ENCODE data around the gene GPC6. TPM values are rescaled to one million over a fixed set of nuclear protein-coding genes. Genes with fewer than 3 reads are reported as not detected.

The GPC6 gene
- total RNA-seq, 2 experiments from 2014 or later = not detected

DNA sequence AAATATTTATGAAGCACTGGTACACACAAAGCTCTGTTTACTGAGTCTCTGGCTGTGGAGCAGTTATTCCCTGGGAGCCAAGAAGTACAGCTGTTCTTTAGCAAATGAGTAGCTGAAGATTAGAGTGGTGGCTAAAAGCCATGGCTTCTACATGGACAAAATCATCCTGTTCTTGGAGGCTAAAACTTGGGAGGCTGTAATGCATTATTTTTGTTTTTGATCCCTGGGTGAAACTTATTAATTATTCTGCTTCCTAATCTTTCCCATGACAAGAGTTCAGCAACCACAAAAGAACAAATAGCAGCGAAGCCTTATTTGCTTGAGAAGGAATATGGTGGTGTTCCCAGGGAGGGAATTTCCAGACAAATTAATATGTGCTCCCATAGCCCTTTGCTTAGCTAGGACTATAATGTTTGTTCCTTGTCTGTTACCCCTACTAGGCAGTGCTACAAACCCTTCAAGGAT is 1143.4 kb downstream of the GPC6 start:
- no peak for TF ChIP-seq EZH2phosphoT487 (IDR thresholded peaks at IDR 0.05; ENCODE audit: borderline replicate concordance, low read depth, low read length)
- TF ChIP-seq, protein P1, sequence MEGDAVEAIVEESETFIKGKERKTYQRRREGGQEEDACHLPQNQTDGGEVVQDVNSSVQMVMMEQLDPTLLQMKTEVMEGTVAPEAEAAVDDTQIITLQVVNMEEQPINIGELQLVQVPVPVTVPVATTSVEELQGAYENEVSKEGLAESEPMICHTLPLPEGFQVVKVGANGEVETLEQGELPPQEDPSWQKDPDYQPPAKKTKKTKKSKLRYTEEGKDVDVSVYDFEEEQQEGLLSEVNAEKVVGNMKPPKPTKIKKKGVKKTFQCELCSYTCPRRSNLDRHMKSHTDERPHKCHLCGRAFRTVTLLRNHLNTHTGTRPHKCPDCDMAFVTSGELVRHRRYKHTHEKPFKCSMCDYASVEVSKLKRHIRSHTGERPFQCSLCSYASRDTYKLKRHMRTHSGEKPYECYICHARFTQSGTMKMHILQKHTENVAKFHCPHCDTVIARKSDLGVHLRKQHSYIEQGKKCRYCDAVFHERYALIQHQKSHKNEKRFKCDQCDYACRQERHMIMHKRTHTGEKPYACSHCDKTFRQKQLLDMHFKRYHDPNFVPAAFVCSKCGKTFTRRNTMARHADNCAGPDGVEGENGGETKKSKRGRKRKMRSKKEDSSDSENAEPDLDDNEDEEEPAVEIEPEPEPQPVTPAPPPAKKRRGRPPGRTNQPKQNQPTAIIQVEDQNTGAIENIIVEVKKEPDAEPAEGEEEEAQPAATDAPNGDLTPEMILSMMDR (conservative IDR thresholded peaks at IDR 0.05; ENCODE audit: low read length) = no peak
- Histone ChIP-seq H3K79me2 (ENCODE audit: insufficient read depth, low read depth, low read length) (no peaks in the 10 kb centered on the region), H3K4me3 (ENCODE audit: low read depth, low read length, poor library complexity, severe bottlenecking) (no peak overlapping the region), H4K20me1 (ENCODE audit: insufficient read depth, low read length) (no peaks in the 10 kb centered on the region), H3K27ac (ENCODE audit: low read depth, low read length, poor library complexity, severe bottlenecking) (no peak overlapping the region), H3K9me2 (ENCODE audit: insufficient read depth, low read length) (no peaks in the 10 kb centered on the region), H3K4me2 (ENCODE audit: low read length) (no peak overlapping the region), H3K4me1 (ENCODE audit: insufficient read depth, low read length, poor library complexity, severe bottlenecking) (no peaks in the 10 kb centered on the region), H2AFZ (ENCODE audit: low read length) (no peak overlapping the region), H3K9me3 (ENCODE audit: low read length) (no peaks in the 10 kb centered on the region), H3K36me3 (ENCODE audit: insufficient read depth, low read length) (no peaks in the 10 kb centered on the region)
- CTCF ChIA-PET (ENCODE audit: unreplicated experiment) = no interaction called here
- POLR2A ChIA-PET = no interaction called here
- intact Hi-C loops (cut with micrococcal nuclease; ENCODE audit: unreplicated experiment) = no loop called here
- DNase-seq (ENCODE audit: low spot score) = no peak
- BruUV-seq (replicated peaks) = no TSS peak

DNA sequence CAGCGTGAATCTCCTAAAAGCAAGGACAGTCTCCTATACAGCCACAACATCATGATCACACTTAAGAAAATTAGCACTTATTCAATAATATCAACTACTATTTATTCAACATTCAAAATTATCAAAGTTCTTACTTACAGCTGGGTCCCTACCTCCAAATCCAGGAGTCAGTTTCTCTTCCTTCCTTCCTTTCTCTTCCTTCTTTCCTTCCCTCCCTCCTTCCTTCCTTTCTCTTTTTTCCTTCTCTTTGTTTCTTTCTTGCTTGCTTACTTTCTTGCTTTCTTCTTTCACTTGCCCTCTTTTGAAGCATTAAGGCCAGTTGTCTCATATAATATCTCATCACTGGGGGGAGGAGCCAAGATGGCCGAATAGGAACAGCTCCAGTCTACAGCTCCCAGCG is 1145.2 kb downstream of the GPC6 start:
- no peaks in the 10 kb centered on the region for H4K20me1 ChIP-seq (ENCODE audit: insufficient read depth, low read length)
- TF ChIP-seq, protein P1 (conservative IDR thresholded peaks at IDR 0.05; ENCODE audit: low read length) = no peak
- no peak for TF ChIP-seq EZH2phosphoT487 (IDR thresholded peaks at IDR 0.05; ENCODE audit: borderline replicate concordance, low read depth, low read length)
- H2AFZ ChIP-seq (ENCODE audit: low read length) = no peak overlapping the region
- H3K4me3 ChIP-seq (ENCODE audit: low read depth, low read length, poor library complexity, severe bottlenecking) = no peak overlapping the region
- BruUV-seq (replicated peaks) = no TSS peak
- intact Hi-C loops (cut with micrococcal nuclease; ENCODE audit: unreplicated experiment) = no loop called here
- ChIA-PET CTCF (ENCODE audit: unreplicated experiment) (no interaction called here), POLR2A (no interaction called here)
- no peak for DNase-seq (ENCODE audit: low spot score)
- H3K4me1 ChIP-seq (ENCODE audit: insufficient read depth, low read length, poor library complexity, severe bottlenecking) = no peaks in the 10 kb centered on the region
- H3K27ac ChIP-seq (ENCODE audit: low read depth, low read length, poor library complexity, severe bottlenecking) = no peak overlapping the region
- H3K9me2 ChIP-seq (ENCODE audit: insufficient read depth, low read length) = no peaks in the 10 kb centered on the region
- no peaks in the 10 kb centered on the region for H3K9me3 ChIP-seq (ENCODE audit: low read length)
- H3K4me2 ChIP-seq (ENCODE audit: low read length) = no peak overlapping the region
- H3K36me3 ChIP-seq (ENCODE audit: insufficient read depth, low read length) = no peaks in the 10 kb centered on the region
- H3K79me2 ChIP-seq (ENCODE audit: insufficient read depth, low read depth, low read length) = no peaks in the 10 kb centered on the region

DNA sequence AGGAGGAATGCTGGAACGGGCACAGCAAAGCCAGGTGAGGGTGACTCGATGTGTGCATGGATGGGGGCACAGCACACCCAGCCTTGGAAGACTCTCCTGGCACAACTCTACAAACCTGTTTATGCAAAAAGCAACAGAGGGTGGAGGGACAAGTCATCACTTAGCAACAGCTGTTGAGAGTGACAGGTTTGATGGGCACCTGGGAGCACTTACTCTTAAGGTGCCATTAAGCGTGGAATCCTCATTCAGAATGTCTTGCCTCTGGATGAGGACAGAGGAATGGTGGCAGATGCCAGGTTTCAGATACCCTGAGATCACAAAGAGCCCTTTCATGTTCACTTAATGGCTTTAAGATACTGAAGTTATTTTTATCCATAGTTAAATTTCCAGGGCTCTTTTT is 1155.9 kb downstream of the GPC6 start:
- no peak for DNase-seq (ENCODE audit: low spot score)
- no peaks in the 10 kb centered on the region for H3K79me2 ChIP-seq (ENCODE audit: insufficient read depth, low read depth, low read length)
- no TSS peak for BruUV-seq (replicated peaks)
- POLR2A ChIA-PET = no interaction called here
- CTCF ChIA-PET (ENCODE audit: unreplicated experiment) = no interaction called here
- H3K27ac ChIP-seq (ENCODE audit: low read depth, low read length, poor library complexity, severe bottlenecking) = no peak overlapping the region
- H3K36me3 ChIP-seq (ENCODE audit: insufficient read depth, low read length) = no peaks in the 10 kb centered on the region
- H3K4me2 ChIP-seq (ENCODE audit: low read length) = no peak overlapping the region
- intact Hi-C loops (cut with micrococcal nuclease; ENCODE audit: unreplicated experiment) = no loop called here
- no peaks in the 10 kb centered on the region for H3K4me1 ChIP-seq (ENCODE audit: insufficient read depth, low read length, poor library complexity, severe bottlenecking)
- no peaks in the 10 kb centered on the region for H3K9me2 ChIP-seq (ENCODE audit: insufficient read depth, low read length)
- H2AFZ ChIP-seq (ENCODE audit: low read length) = no peak overlapping the region
- no peak overlapping the region for H3K4me3 ChIP-seq (ENCODE audit: low read depth, low read length, poor library complexity, severe bottlenecking)
- no peaks in the 10 kb centered on the region for H4K20me1 ChIP-seq (ENCODE audit: insufficient read depth, low read length)
- TF ChIP-seq EZH2phosphoT487 (IDR thresholded peaks at IDR 0.05; ENCODE audit: borderline replicate concordance, low read depth, low read length) = no peak
- TF ChIP-seq, protein P1 (conservative IDR thresholded peaks at IDR 0.05; ENCODE audit: low read length) = no peak
- H3K9me3 ChIP-seq (ENCODE audit: low read length) = no peaks in the 10 kb centered on the region

Measured in OCI-LY7 (cell line).